IMR-90 (cell line): ENCODE results near the gene HPSE. TPM values are rescaled to one million over a fixed set of nuclear protein-coding genes. Genes with fewer than 3 reads are reported as not detected.

Experiments
- ATAC-seq: fragments of 200-7000 bp; cut with Tn5 transposase; 2 replicates; pipeline ENCODE4 v1.9.1; 2020; ENCODE audit warnings: low read depth, mild to moderate bottlenecking, moderate library complexity
- BruUV-seq: library from RNA; stranded (reverse); fragments of 400-500 nt; replicated peaks from 2 replicates; lab custom pipeline; 2021; lab: Mats Ljungman, UMichigan
- CTCF ChIA-PET: fragments of 300-600 bp; formaldehyde crosslinking; extraction: SDS; loops from one replicate; lab custom pipeline; 2021; ENCODE audit warnings: antibody characterized with exemption; lab: Yijun Ruan, JAX
- POLR2A ChIA-PET: fragments of 300-600 bp; sonication (Branson Sonifier 250); formaldehyde crosslinking; loops from one replicate; lab custom pipeline; 2022; ENCODE audit warnings: antibody characterized with exemption; ENCODE audit not compliant: unreplicated experiment; lab: Charles Lee
- DNase-seq: peaks from one replicate; pipeline ENCODE4 v3.0.0; 2013
- H2AFZ ChIP-seq: replicated peaks from 2 replicates; pipeline ENCODE3; 2013; ENCODE audit warnings: low read length, mild to moderate bottlenecking; ENCODE audit not compliant: poor library complexity
- H2AK5ac ChIP-seq: 2 replicates; pipeline ENCODE4 v1.6.1; 2013; ENCODE audit warnings: low read depth, low read length, inconsistent platforms
- H2AK9ac ChIP-seq: replicated peaks from 2 replicates; pipeline ENCODE3; 2013; ENCODE audit warnings: mild to moderate bottlenecking, low read depth, low read length, moderate library complexity; ENCODE audit not compliant: poor library complexity
- H2BK120ac ChIP-seq: 2 replicates; pipeline ENCODE4 v1.6.1; 2013; ENCODE audit warnings: low read depth, low read length, inconsistent platforms
- H2BK15ac ChIP-seq: 3 replicates; pipeline ENCODE4 v1.6.1; 2013; ENCODE audit warnings: low read depth, low read length, inconsistent platforms
- H2BK20ac ChIP-seq: 2 replicates; pipeline ENCODE4 v1.6.1; 2013; ENCODE audit warnings: low read depth, mild to moderate bottlenecking, inconsistent platforms, low read length, moderate library complexity
- H2BK5ac ChIP-seq: 2 replicates; pipeline ENCODE4 v1.6.1; 2013; ENCODE audit warnings: mild to moderate bottlenecking, low read depth, low read length, inconsistent platforms; ENCODE audit not compliant: poor library complexity, severe bottlenecking
- H3K14ac ChIP-seq: replicated peaks from 2 replicates; pipeline ENCODE4 v1.6.1; 2013; ENCODE audit warnings: low read depth, low read length, inconsistent platforms
- H3K18ac ChIP-seq: 2 replicates; pipeline ENCODE4 v1.6.1; 2013; ENCODE audit warnings: low read depth, low read length, control low read depth
- H3K23ac ChIP-seq: 2 replicates; pipeline ENCODE4 v1.6.1; 2013; ENCODE audit warnings: low read depth, low read length, inconsistent platforms
- H3K27ac ChIP-seq: 2 replicates; pipeline ENCODE4 v1.5.1; 2013; ENCODE audit warnings: mild to moderate bottlenecking, control low read depth, low read length; ENCODE audit not compliant: insufficient read depth
- H3K27me3 ChIP-seq: 2 replicates; pipeline ENCODE4 v1.6.1; 2013; ENCODE audit warnings: low read length; ENCODE audit not compliant: control insufficient read depth, insufficient read depth
- H3K36me3 ChIP-seq: 2 replicates; pipeline ENCODE4 v1.6.1; 2013; ENCODE audit warnings: low read length, mixed read lengths; ENCODE audit not compliant: control insufficient read depth, insufficient read depth
- H3K4ac ChIP-seq: 2 replicates; pipeline ENCODE4 v1.6.1; 2013; ENCODE audit warnings: low read depth, low read length, inconsistent platforms
- H3K4me1 ChIP-seq: 2 replicates; pipeline ENCODE4 v1.6.1; 2013; ENCODE audit warnings: low read length, mixed read lengths; ENCODE audit not compliant: control insufficient read depth, insufficient read depth
- H3K4me2 ChIP-seq: 2 replicates; pipeline ENCODE4 v1.6.1; 2013; ENCODE audit warnings: low read depth, mild to moderate bottlenecking, control low read depth, low read length, moderate library complexity
- H3K4me3 ChIP-seq: 2 replicates; pipeline ENCODE4 v1.5.1; 2013; ENCODE audit warnings: low read depth, mild to moderate bottlenecking, control low read depth, low read length, moderate library complexity; ENCODE audit not compliant: insufficient read depth
- H3K56ac ChIP-seq: 2 replicates; pipeline ENCODE4 v1.6.1; 2013; ENCODE audit warnings: low read length, inconsistent platforms; ENCODE audit not compliant: insufficient read depth; ENCODE audit errors: extremely low read depth
- H3K79me1 ChIP-seq, 2 experiments: 2 replicates each; pipeline ENCODE4 v1.6.1; 2013; ENCODE audit warnings: low read length in 2 of 2, inconsistent platforms in 1 of 2, low read depth in 1 of 2
- H3K9ac ChIP-seq: 2 replicates; pipeline ENCODE4 v1.6.1; 2013; ENCODE audit warnings: low read depth, low read length, control low read depth
- H3K9me1 ChIP-seq: 2 replicates; pipeline ENCODE4 v1.6.1; 2013; ENCODE audit warnings: low read length, inconsistent platforms; ENCODE audit not compliant: insufficient read depth
- H3K9me3 ChIP-seq: 2 replicates; pipeline ENCODE4 v1.6.1; 2013; ENCODE audit warnings: low read length; ENCODE audit not compliant: control insufficient read depth, insufficient read depth
- H4K20me1 ChIP-seq: 2 replicates; pipeline ENCODE4 v1.6.1; 2013; ENCODE audit warnings: low read length, inconsistent platforms; ENCODE audit not compliant: insufficient read depth
- H4K5ac ChIP-seq: 2 replicates; pipeline ENCODE4 v1.6.1; 2013; ENCODE audit warnings: mild to moderate bottlenecking, low read depth, low read length, control low read depth
- H4K8ac ChIP-seq, 2 experiments: 2 replicates each; pipeline ENCODE4 v1.6.1; 2013; ENCODE audit warnings: low read depth in 2 of 2, low read length in 2 of 2, control low read depth in 1 of 2, inconsistent platforms in 1 of 2
- H4K91ac ChIP-seq: 2 replicates; pipeline ENCODE4 v1.6.1; 2013; ENCODE audit warnings: low read depth, low read length, inconsistent platforms; ENCODE audit not compliant: insufficient read depth
- CEBPB ChIP-seq: IDR thresholded peaks from 2 replicates; pipeline ENCODE4 v1.6.1; 2012; ENCODE audit warnings: low read depth, low read length, improper control_type of control experiment
- FOS ChIP-seq: fragments of 150-350 bp; IDR thresholded peaks from 2 replicates; pipeline ENCODE4 v1.6.1; 2016; ENCODE audit warnings: low read depth, low read length
- MAFK ChIP-seq: IDR thresholded peaks from 2 replicates; pipeline ENCODE4 v1.6.1; 2012; ENCODE audit warnings: low read depth, low read length, improper control_type of control experiment
- MAZ ChIP-seq: IDR thresholded peaks from 2 replicates; pipeline ENCODE4 v1.6.1; 2012; ENCODE audit warnings: low read depth, mild to moderate bottlenecking, low read length, improper control_type of control experiment, moderate library complexity, borderline replicate concordance
- RAD21 ChIP-seq: IDR thresholded peaks from 2 replicates; pipeline ENCODE4 v1.6.1; 2012; ENCODE audit warnings: low read length, improper control_type of control experiment
- SMC3 ChIP-seq: fragments of 150-350 bp; IDR thresholded peaks from 2 replicates; pipeline ENCODE4 v1.6.1; 2016; ENCODE audit warnings: low read depth, mild to moderate bottlenecking, antibody characterized with exemption, low read length, moderate library complexity
- USF2 ChIP-seq: fragments of 150-350 bp; IDR thresholded peaks from 2 replicates; pipeline ENCODE4 v1.6.1; 2017; ENCODE audit warnings: mild to moderate bottlenecking, antibody characterized with exemption, low read length, low read depth
- WGBS, 2 experiments: methylation state at CpG; one replicate each; pipeline versions ENCODE4 v1.1.5 to v1.1.7; 2013; ENCODE audit warnings: missing lambda C conversion rate in 2 of 2; ENCODE audit not compliant: insufficient read length in 1 of 2; ENCODE audit errors: extremely low coverage in 2 of 2; 5-methylcytosine and 5-hydroxymethylcytosine counted together
- dilution Hi-C: fragments of 300-500 bp; cut with HindIII; formaldehyde crosslinking; loops from one replicate; pipeline ENCODE4 v1.14.3; 2018; ENCODE audit warnings: low sequenced_read_pairs; ENCODE audit not compliant: unreplicated experiment
- in situ Hi-C: fragments of 300-500 bp; cut with MboI; formaldehyde crosslinking; loops from 3 replicates; pipeline ENCODE4 v1.14.3; 2019; ENCODE audit warnings: low sequenced_read_pairs, inconsistent platforms, mixed read lengths
- intact Hi-C: fragments of 100-400 bp; cut with micrococcal nuclease; formaldehyde crosslinking; loops from 2 replicates; pipeline ENCODE4 v1.10.0; 2022
- polyA plus RNA-seq, 3 experiments: library from polyadenylated mRNA; depleted of rRNA; stranded (reverse); fragments of >200 nt; gene quantifications; 2 replicates each; pipeline ENCODE4 v1.2.3, GENCODE V29; 2012; ENCODE audit warnings: low replicate concordance in 1 of 3
- total RNA-seq: library from RNA; depleted of rRNA; stranded (reverse); fragments of >200 nt; gene quantifications from 2 replicates; pipeline ENCODE4 v1.2.3, GENCODE V29; 2012
- TF ChIP-seq, protein P1 (sequence below): conservative IDR thresholded peaks from 2 replicates; pipeline ENCODE4 v1.5.1; 2012; ENCODE audit warnings: mild to moderate bottlenecking, low read depth, low read length, improper control_type of control experiment

The HPSE gene
- total and polyA plus RNA-seq, 2 of the 4 experiments (the other 2 are of a cell fraction), result under 0.01 to 0.09 TPM

- in situ Hi-C loops, result no loop called here
- DNase-seq, result peak; percentile 54
- H3K18ac ChIP-seq, result no peak overlapping the region
These were observed 81.8 kb downstream of the HPSE start for GRCh38 chr4:83252782-83253405.

More at GRCh38 chr4:83252782-83253405, 81.8 kb downstream of the HPSE start:
- H4K91ac ChIP-seq, result peak overlapping the region; percentile 40; the same call in 1 of the 2 replicates
- dilution Hi-C loops (no loop called here), intact Hi-C loops (loop anchor here (2.0 kb wide), 1 partner anchor 44 kb away; no protein-coding TSS in a partner anchor)
- no peak overlapping the region for H3K4me3 ChIP-seq
- H4K5ac ChIP-seq, result no peak overlapping the region
- H2BK20ac ChIP-seq, result peak overlapping the region; percentile 82; the same call in 1 of the 2 replicates
- H2BK120ac ChIP-seq, result peak overlapping the region; percentile 80; the same call in 1 of the 2 replicates
- BruUV-seq, result no TSS peak
- no peak overlapping the region for H2AK9ac ChIP-seq
- peak; percentile 18; the same call in 1 of the 2 replicates for ATAC-seq
- peaks cover 11% of the 10 kb centered on the region for H3K9me1 ChIP-seq
- no peaks in the 10 kb centered on the region for H4K20me1 ChIP-seq
- H3K27ac ChIP-seq, result no peak overlapping the region
- ChIA-PET POLR2A (no interaction called here), CTCF (interaction anchor here (0.5 to 1.1 kb wide), 3 partner anchors 93 to 182 kb away, joined by 3 to 5 read pairs (median 4); no protein-coding TSS in a partner anchor)
- peak overlapping the region; percentile 47; the same call in 1 of the 2 replicates for H3K4ac ChIP-seq
- no peak overlapping the region; the same call in 1 of the 2 replicates for H2AK5ac ChIP-seq
- no peak overlapping the region for H3K56ac ChIP-seq
- no peak overlapping the region for H3K4me2 ChIP-seq
- H3K14ac ChIP-seq, result no peak overlapping the region
- no peak overlapping the region for H2BK5ac ChIP-seq
- no peaks in the 10 kb centered on the region for H3K9me3 ChIP-seq
- peak overlapping the region in 1 of 2 experiments; percentile 74; a peak in 3 of 4 replicates for H4K8ac ChIP-seq
- 0 out of 4 replicates have a peak, but pooled peaks cover 0 to 2% of the 10 kb centered on the region in 2 experiments for H3K79me1 ChIP-seq
- WGBS, 2 experiments, result no CpG with 5 or more reads among the region's 7 CpGs
- no peaks in the 10 kb centered on the region for H3K27me3 ChIP-seq
- H2BK15ac ChIP-seq, result 0 out of 3 replicates have a peak overlapping the region, but pooled peaks have one; percentile 54
- H3K4me1 ChIP-seq, result peaks cover 6% of the 10 kb centered on the region
- no peak overlapping the region for H2AFZ ChIP-seq
- no peak overlapping the region for H3K23ac ChIP-seq
- H3K36me3 ChIP-seq, result no peaks in the 10 kb centered on the region
- TF ChIP-seq CEBPB, result no peak
- peak; percentile 34; the same call in 1 of the 2 replicates for TF ChIP-seq SMC3
- no peak for TF ChIP-seq FOS
- no peak for TF ChIP-seq USF2
- TF ChIP-seq RAD21, result peak; percentile 55
- no peak for TF ChIP-seq MAZ
- TF ChIP-seq MAFK, result no peak
- TF ChIP-seq, protein P1, sequence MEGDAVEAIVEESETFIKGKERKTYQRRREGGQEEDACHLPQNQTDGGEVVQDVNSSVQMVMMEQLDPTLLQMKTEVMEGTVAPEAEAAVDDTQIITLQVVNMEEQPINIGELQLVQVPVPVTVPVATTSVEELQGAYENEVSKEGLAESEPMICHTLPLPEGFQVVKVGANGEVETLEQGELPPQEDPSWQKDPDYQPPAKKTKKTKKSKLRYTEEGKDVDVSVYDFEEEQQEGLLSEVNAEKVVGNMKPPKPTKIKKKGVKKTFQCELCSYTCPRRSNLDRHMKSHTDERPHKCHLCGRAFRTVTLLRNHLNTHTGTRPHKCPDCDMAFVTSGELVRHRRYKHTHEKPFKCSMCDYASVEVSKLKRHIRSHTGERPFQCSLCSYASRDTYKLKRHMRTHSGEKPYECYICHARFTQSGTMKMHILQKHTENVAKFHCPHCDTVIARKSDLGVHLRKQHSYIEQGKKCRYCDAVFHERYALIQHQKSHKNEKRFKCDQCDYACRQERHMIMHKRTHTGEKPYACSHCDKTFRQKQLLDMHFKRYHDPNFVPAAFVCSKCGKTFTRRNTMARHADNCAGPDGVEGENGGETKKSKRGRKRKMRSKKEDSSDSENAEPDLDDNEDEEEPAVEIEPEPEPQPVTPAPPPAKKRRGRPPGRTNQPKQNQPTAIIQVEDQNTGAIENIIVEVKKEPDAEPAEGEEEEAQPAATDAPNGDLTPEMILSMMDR, result peak; percentile 60
- no peak overlapping the region for H3K9ac ChIP-seq
